GM11168 (cell line): ENCODE results near the gene CYP4F11.
"Not testable (repeated sequence)": the region's sequence is repeated elsewhere in the genome, so short reads cannot be mapped to it uniquely, and the experiment has no call there.

Experiments
- in situ Hi-C: fragments of 300-500 bp; cut with MboI; formaldehyde crosslinking; loops from one replicate; pipeline ENCODE4 v1.12.0; 2022; ENCODE audit warnings: low sequenced_read_pairs; ENCODE audit not compliant: unreplicated experiment

CYP4F11 gene

GRCh38 chr19:15923702-15924101 is 10.6 kb downstream of the CYP4F11 start:
- in situ Hi-C loops, result no loop called here

- in situ Hi-C loops, result no loop called here
These were observed 12.3 kb downstream of the CYP4F11 start for GRCh38 chr19:15922021-15922420.

- in situ Hi-C loops, result no loop called here
These were observed 15.1 kb downstream of the CYP4F11 start for GRCh38 chr19:15919243-15919642.

GRCh38 chr19:15915109-15915508 is 19.2 kb downstream of the CYP4F11 start:
- in situ Hi-C loops, result no loop called here

DNA sequence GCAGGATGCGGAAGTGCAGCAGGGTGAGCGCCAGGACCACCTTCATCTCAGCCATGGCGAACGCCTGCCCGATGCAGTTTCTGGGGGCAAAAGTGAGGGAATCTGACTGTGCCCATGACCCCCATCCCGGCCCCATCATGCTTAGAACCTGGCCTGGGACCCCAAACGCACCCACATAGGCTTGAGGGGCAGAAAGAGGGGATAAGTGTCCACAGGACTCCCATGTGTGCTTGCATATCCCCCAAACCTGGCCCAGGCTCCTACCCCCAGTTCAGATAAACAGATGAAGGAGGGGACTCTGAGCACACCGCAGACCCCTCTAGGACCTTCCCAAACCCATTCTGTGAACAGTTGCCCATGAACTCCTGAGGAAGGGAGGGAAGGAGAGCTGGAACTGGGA is 20.5 kb downstream of the CYP4F11 start:
- in situ Hi-C loops, result no loop called here

- in situ Hi-C loops, result no loop called here
These were observed 20.9 kb downstream of the CYP4F11 start for GRCh38 chr19:15913384-15913783.

GRCh38 chr19:15911599-15912235 is 22.6 kb downstream of the CYP4F11 start:
- in situ Hi-C loops, result no loop called here

DNA sequence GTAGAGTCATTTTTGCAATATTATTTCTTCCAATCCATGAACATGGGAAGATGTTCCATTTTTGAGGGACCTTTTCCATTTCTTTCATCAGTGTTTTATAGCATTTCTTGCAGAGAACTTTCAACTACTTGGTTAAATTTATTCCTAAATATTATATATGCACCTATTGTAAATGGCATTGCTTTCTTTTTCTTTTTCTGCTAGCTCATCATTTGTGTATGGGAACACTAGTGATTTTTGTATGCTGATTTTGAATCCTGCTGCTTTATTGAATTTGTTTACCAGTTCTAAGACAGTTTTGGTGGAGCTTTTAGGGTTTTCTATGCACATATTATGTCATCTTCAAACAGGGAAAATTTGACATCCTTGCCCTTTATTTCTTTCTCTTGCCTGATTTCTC is 29.3 kb downstream of the CYP4F11 start:
- in situ Hi-C loops, result no loop called here

GRCh38 chr19:15902898-15903297 is 31.4 kb downstream of the CYP4F11 start:
- in situ Hi-C loops, result not testable (repeated sequence)

DNA sequence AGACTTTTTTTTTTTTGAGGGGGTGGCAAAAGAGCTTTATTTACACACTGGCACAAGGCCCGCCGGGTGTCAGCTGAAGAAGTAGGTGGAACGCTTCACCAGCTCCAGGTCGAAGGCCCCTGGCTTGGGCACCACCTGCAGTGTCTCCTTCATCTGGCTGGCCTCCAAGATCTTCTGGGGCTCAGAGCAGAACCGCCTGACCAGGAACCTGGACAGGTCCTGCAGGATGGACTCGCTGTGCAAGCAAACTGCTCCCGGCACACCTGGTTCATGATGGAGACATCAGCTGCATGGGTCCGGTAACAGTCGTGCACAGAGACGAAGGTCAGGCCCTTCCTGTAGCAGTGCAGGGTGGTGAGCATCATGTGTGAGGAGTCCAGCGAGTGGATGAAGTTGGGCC is 32.1 kb downstream of the CYP4F11 start:
- in situ Hi-C loops, result no loop called here

DNA sequence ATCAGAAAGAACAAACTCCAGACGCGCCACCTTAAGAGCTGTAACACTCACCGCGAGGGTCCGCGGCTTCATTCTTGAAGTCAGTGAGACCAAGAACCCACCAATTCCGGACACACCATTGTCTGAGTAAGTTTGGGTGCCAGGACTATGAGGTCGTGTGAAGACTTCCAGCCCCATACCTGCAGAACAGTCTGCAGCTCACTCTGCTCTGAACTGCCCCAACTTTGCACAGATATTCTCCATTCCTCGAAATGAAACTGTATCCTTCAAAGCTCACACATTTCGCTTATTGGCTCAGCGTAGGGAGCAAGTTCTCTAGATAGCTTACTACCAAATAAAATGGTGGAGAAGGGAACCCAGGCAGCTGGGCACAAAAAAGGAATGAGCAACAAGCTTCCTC is 33.8 kb downstream of the CYP4F11 start:
- in situ Hi-C loops, result no loop called here

DNA sequence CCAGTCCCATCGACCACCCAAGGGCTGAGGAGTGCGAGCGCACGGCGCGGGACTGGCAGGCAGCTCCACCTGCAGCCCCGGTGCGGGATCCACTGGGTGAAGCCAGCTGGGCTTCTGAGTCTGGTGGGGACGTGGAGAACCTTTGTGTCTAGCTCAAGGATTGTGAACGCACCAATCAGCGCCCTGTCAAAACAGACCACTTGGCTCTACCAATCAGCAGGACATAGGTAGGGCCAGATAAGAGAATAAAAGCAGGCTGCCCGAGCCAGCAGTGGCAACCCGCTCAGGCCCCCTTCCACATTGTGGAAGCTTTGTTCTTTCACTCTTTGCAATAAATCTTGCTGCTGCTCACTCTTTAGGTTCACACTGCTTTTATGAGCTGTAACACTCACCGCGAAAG is 34.3 kb downstream of the CYP4F11 start:
- in situ Hi-C loops, result not testable (repeated sequence)

- in situ Hi-C loops, result not testable (repeated sequence)
These were observed 34.8 kb downstream of the CYP4F11 start for GRCh38 chr19:15899561-15899960.

- in situ Hi-C loops, result no loop called here
These were observed 36.5 kb downstream of the CYP4F11 start, which contains the start of gene CYP4F2 for GRCh38 chr19:15897738-15898276. TSS of gene CYP4F2 (minus strand) at chr19:15898074. CDS start at chr19:15897611, 463 bp downstream.

GRCh38 chr19:15897026-15897737 is 37.1 kb downstream of the CYP4F11 start:
- in situ Hi-C loops, result no loop called here

DNA sequence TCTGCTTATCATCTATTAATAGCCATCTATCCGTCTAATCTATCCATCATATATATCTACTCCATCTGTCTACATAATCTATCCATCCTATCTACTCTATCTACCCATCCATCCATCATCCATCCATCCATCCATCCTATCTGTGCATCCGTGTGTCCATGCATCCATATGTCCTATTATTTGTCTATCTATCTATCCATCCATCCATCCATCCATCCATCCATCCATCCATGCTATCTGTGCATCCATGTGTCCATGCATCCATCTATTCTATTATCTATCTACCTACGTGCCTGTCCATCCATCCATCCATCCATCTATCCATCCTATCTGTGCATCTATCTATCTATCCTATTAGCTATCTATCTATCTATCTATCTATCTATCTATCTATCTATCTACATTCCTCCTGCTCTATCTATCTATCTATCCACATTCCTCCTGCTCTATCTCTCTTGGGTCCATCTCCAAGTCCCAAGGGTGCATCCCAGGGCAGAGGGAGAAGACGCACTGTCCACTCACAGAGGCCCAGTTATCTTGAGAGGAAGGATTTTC is 38.4 kb downstream of the CYP4F11 start:
- in situ Hi-C loops, result no loop called here

- in situ Hi-C loops, result no loop called here
These were observed 40.0 kb downstream of the CYP4F11 start for GRCh38 chr19:15894359-15894758.

DNA sequence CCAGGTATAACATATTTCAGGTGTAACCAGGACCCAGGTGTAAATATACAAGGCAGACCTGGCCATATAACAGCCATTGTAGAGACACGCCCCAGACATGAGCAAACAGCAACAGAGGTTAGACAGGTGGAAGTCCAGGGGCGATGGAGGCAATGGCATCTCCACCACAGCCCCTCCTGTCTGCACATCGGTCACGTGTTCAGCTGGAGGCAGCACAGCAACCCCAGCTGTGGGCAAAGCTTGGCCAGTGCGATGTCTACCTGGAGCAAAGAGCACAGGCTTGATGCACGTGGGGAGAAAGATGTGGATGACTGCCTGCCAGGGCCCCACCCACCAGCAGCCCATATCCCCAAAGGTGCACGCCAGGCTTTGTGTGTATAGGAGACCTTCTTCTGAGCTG is 40.9 kb downstream of the CYP4F11 start:
- in situ Hi-C loops, result no loop called here

DNA sequence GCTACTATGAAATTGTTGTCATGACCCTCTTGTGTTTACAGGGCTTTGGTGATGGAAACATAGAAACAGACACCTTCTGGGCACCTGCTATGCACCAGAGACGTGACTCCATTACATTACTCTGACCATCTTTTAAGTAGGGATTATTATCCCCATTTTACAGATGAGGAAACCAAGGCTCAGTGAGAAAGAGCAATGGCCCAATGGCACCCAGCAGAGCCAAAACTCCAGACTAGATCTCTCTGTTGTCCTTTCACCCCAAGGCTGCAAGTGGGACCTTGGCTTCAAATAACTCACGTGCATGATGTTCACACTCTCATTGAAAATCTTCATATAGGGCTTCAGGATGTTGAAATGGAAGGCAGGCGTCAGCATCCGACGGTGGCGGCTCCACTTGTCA is 42.3 kb downstream of the CYP4F11 start:
- in situ Hi-C loops, result no loop called here

GRCh38 chr19:15891434-15891833 is 42.9 kb downstream of the CYP4F11 start:
- in situ Hi-C loops, result no loop called here

GRCh38 chr19:15889339-15889738 is 45.0 kb downstream of the CYP4F11 start:
- in situ Hi-C loops, result not testable (repeated sequence)
